Gastrocnemius medialis (tissue), 4 donors: ENCODE results near the gene SLAIN2.

Experiments
- POLR2A ChIP-seq, 2 donors: fragments of 450-650 bp; IDR thresholded peaks; one replicate each; pipeline ENCODE4 v1.6.1; 2017; ENCODE audit warnings: antibody characterized with exemption in 2 of 2, mild to moderate bottlenecking in 2 of 2, moderate library complexity in 2 of 2
- TF ChIP-seq, protein P1 (sequence below), 5 experiments: fragments of 450-650 bp in 3 of 5; fragments of 200-600 bp in 2 of 5; sonication (generic) in 2 of 5; IDR thresholded peaks in 4 of 5; conservative IDR thresholded peaks in 1 of 5; 1 replicate in 4 of 5; 2 replicates in 1 of 5; pipeline ENCODE4 v1.5.1; 2016 to 2019; ENCODE audit warnings: antibody characterized with exemption in 5 of 5, mild to moderate bottlenecking in 3 of 5, moderate library complexity in 3 of 5

- TF ChIP-seq, protein P1, sequence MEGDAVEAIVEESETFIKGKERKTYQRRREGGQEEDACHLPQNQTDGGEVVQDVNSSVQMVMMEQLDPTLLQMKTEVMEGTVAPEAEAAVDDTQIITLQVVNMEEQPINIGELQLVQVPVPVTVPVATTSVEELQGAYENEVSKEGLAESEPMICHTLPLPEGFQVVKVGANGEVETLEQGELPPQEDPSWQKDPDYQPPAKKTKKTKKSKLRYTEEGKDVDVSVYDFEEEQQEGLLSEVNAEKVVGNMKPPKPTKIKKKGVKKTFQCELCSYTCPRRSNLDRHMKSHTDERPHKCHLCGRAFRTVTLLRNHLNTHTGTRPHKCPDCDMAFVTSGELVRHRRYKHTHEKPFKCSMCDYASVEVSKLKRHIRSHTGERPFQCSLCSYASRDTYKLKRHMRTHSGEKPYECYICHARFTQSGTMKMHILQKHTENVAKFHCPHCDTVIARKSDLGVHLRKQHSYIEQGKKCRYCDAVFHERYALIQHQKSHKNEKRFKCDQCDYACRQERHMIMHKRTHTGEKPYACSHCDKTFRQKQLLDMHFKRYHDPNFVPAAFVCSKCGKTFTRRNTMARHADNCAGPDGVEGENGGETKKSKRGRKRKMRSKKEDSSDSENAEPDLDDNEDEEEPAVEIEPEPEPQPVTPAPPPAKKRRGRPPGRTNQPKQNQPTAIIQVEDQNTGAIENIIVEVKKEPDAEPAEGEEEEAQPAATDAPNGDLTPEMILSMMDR (IDR thresholded peaks at IDR 0.05 in 4 of 5, conservative IDR thresholded peaks at IDR 0.05 in 1 of 5), result no peak
- TF ChIP-seq POLR2A (IDR thresholded peaks at IDR 0.05), result no peak
Observed at GRCh38 chr4:48339642-48340041, 1.7 kb upstream of the SLAIN2 start.
